Smooth muscle cell (in vitro differentiated cells): ENCODE data around the gene RGS17. TPM values are rescaled to one million over a fixed set of nuclear protein-coding genes. Genes with fewer than 3 reads are reported as not detected.

Source experiments
- DNase-seq: peaks from one replicate; lab custom pipeline; 2025; ENCODE audit not compliant: unreplicated experiment; lab: John Stamatoyannopoulos, UW
- H2AFZ ChIP-seq: fragments of 200-600 bp; sonication (generic); 2 replicates; pipeline ENCODE4 v1.6.0; 2016; ENCODE audit warnings: antibody characterized with exemption, low read depth, mild to moderate bottlenecking
- H3F3A ChIP-seq: fragments of 200-600 bp; sonication (generic); 2 replicates; pipeline ENCODE4 v1.6.0; 2017; ENCODE audit warnings: antibody characterized with exemption, low read depth
- H3K27ac ChIP-seq: fragments of 200-600 bp; sonication (generic); 2 replicates; pipeline ENCODE4 v1.5.1; 2016; ENCODE audit warnings: low read depth, mild to moderate bottlenecking
- H3K27me3 ChIP-seq: fragments of 200-600 bp; sonication (generic); 2 replicates; pipeline ENCODE4 v1.6.1; 2016; ENCODE audit warnings: low read depth, mild to moderate bottlenecking
- H3K36me3 ChIP-seq: fragments of 200-600 bp; sonication (generic); 2 replicates; pipeline ENCODE4 v1.5.1; 2016; ENCODE audit warnings: low read depth
- H3K4me1 ChIP-seq: fragments of 200-600 bp; sonication (generic); 2 replicates; pipeline ENCODE4 v1.5.1; 2016; ENCODE audit warnings: low read depth
- H3K4me2 ChIP-seq: fragments of 200-600 bp; sonication (generic); 2 replicates; pipeline ENCODE4 v1.6.0; 2016; ENCODE audit warnings: mild to moderate bottlenecking
- H3K4me3 ChIP-seq: fragments of 200-600 bp; sonication (generic); 2 replicates; pipeline ENCODE4 v1.5.1; 2016; ENCODE audit warnings: mild to moderate bottlenecking
- H3K79me2 ChIP-seq: fragments of 200-600 bp; sonication (generic); 2 replicates; pipeline ENCODE4 v1.6.0; 2016; ENCODE audit warnings: low read depth, mild to moderate bottlenecking
- H3K9ac ChIP-seq: fragments of 200-600 bp; sonication (generic); 2 replicates; pipeline ENCODE4 v1.6.0; 2016; ENCODE audit warnings: low read depth
- H3K9me3 ChIP-seq: fragments of 200-600 bp; sonication (generic); replicated peaks from 2 replicates; pipeline ENCODE4 v1.5.1; 2016; ENCODE audit warnings: low read depth
- H4K20me1 ChIP-seq: fragments of 200-600 bp; sonication (generic); 2 replicates; pipeline ENCODE4 v1.6.0; 2016; ENCODE audit warnings: low read depth
- WGBS: methylation state at CpG from one replicate; pipeline ENCODE4 v1.1.7; 2016; ENCODE audit warnings: low lambda C conversion rate; 5-methylcytosine and 5-hydroxymethylcytosine counted together
- polyA plus RNA-seq: library from polyadenylated mRNA; unstranded; fragments of >200 nt; fragmentation: Nextera tagmentation; extraction: Ambion mirVana; gene quantifications from 2 replicates; pipeline ENCODE4 v1.2.1, GENCODE V29; 2016
- total RNA-seq: library from RNA; depleted of rRNA; stranded (reverse); fragments of >200 nt; gene quantifications from 2 replicates; pipeline ENCODE4 v1.2.3, GENCODE V29; 2014
- TF ChIP-seq, protein P1 (sequence below): fragments of 200-600 bp; sonication (generic); IDR thresholded peaks from 2 replicates; pipeline ENCODE4 v1.5.1; 2017; ENCODE audit warnings: borderline replicate concordance, mild to moderate bottlenecking, antibody characterized with exemption; ENCODE audit not compliant: insufficient read depth, poor library complexity, severe bottlenecking

The RGS17 gene
- total and polyA plus RNA-seq, 2 experiments from 2014 or later, result 1.7 to 2.7 TPM

- H2AFZ ChIP-seq, result no peak overlapping the region
- H3K27ac ChIP-seq, result no peak overlapping the region
- peak overlapping the region; percentile 42 for H3K4me2 ChIP-seq
- no peaks in the 10 kb centered on the region for H3K79me2 ChIP-seq
- TF ChIP-seq, protein P1, sequence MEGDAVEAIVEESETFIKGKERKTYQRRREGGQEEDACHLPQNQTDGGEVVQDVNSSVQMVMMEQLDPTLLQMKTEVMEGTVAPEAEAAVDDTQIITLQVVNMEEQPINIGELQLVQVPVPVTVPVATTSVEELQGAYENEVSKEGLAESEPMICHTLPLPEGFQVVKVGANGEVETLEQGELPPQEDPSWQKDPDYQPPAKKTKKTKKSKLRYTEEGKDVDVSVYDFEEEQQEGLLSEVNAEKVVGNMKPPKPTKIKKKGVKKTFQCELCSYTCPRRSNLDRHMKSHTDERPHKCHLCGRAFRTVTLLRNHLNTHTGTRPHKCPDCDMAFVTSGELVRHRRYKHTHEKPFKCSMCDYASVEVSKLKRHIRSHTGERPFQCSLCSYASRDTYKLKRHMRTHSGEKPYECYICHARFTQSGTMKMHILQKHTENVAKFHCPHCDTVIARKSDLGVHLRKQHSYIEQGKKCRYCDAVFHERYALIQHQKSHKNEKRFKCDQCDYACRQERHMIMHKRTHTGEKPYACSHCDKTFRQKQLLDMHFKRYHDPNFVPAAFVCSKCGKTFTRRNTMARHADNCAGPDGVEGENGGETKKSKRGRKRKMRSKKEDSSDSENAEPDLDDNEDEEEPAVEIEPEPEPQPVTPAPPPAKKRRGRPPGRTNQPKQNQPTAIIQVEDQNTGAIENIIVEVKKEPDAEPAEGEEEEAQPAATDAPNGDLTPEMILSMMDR, result no peak
- no peaks in the 10 kb centered on the region for H3K4me1 ChIP-seq
- no peaks in the 10 kb centered on the region for H3K36me3 ChIP-seq
- DNase-seq, result no peak
- no peaks in the 10 kb centered on the region for H3K9me3 ChIP-seq
- H4K20me1 ChIP-seq, result no peaks in the 10 kb centered on the region
- no peak overlapping the region for H3K4me3 ChIP-seq
- 86% methylated on average over 6 of the region's 6 CpGs for WGBS
- H3K9ac ChIP-seq, result no peak overlapping the region
- no peaks in the 10 kb centered on the region for H3K27me3 ChIP-seq
- H3F3A ChIP-seq, result peaks cover 6% of the 10 kb centered on the region
Measured at GRCh38 chr6:153012856-153013255, 118.2 kb downstream of the RGS17 start.

DNA sequence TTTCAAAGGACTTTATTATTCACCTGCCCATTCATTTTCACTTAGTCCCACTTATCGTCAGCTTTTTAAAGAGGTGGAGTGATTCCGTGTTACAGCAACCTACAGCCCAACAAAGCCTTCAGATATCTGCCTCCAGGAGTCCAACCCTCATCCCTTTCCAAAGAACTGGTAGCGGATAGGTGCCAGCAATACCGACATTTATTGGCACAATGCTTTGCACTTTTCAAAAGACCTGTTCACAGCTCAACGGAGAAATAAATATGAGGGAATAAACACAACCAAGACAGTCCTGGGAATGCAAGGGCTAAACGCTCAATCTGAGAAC lies 127.8 kb downstream of the RGS17 start:
- no peaks in the 10 kb centered on the region for H3F3A ChIP-seq
- peaks cover 38% of the 10 kb centered on the region for H4K20me1 ChIP-seq
- H3K27ac ChIP-seq, result peak overlapping the region; percentile 65
- no peaks in the 10 kb centered on the region for H3K27me3 ChIP-seq
- TF ChIP-seq, protein P1, result no peak
- H3K36me3 ChIP-seq, result peaks cover 6% of the 10 kb centered on the region
- H2AFZ ChIP-seq, result peak overlapping the region; percentile 87
- H3K9ac ChIP-seq, result peak overlapping the region; percentile 92
- H3K79me2 ChIP-seq, result peaks cover 56% of the 10 kb centered on the region
- H3K4me1 ChIP-seq, result peaks cover 30% of the 10 kb centered on the region
- WGBS, result 1% methylated on average over 6 of the region's 6 CpGs
- no peak for DNase-seq
- H3K4me2 ChIP-seq, result peak overlapping the region; percentile 100
- H3K9me3 ChIP-seq, result no peaks in the 10 kb centered on the region
- H3K4me3 ChIP-seq, result peak overlapping the region; percentile 99

DNA sequence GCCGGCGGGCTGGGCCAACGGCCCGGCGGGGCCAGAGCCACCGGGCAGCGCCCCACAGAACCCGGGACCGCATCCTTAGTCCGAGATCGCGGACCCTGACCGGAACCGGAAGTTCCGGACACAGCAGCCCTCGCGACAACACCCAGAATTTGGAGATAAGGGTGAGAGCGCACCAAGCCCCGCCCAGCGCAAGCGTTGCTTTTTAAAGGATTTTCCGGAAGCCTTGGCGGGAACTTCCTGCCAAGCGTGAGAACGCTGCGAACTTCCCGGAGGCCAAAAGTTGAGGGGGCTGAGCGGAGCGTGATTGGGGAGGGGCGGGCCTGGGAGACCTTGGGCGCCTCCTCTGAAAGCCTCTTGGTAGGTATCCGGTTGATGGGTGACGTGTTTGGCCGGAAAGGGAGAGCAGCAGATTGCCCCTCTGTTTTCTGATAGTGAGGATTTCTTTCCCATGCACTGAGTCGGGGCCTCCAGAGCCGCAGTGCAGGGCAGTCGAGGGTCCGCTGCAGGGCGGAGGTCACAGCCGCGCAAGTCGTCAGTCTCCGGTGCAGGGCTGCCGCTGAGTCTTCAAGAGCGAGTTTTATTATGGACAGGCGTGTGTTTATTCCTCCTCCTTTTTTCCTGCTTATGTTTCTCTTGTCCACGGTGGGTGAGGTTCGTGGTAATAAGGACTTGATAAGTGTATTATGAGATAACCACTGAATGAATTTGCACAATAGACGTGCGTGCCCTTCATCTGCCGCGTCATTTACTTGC lies 128.3 kb downstream of the RGS17 start, which contains the start of gene MTRF1L:
Gene MTRF1L (minus strand): TSS at position 97 of the 753 bp plus-strand sequence. CDS start 24 bp downstream, at position 73.
- whole genome bisulfite sequencing, result 1% methylated on average over 50 of the region's 52 CpGs
- H3K79me2 ChIP-seq, result peaks cover 61% of the 10 kb centered on the region

More for the DNA sequence above, 128.3 kb downstream of the RGS17 start, which contains the start of gene MTRF1L:
- Histone ChIP-seq H3K27me3 (no peaks in the 10 kb centered on the region), H3K27ac (peak within 1 kb of the TSS; percentile 65), H3K4me1 (peaks cover 30% of the 10 kb centered on the region), H4K20me1 (peaks cover 41% of the 10 kb centered on the region), H3K4me2 (peak within 1 kb of the TSS; percentile 100), H3K9me3 (no peaks in the 10 kb centered on the region), H3F3A (no peaks in the 10 kb centered on the region), H3K4me3 (peak within 1 kb of the TSS; percentile 99), H3K9ac (peak within 1 kb of the TSS; percentile 92), H3K36me3 (peaks cover 9% of the 10 kb centered on the region), H2AFZ (peak within 1 kb of the TSS; percentile 87)
- TF ChIP-seq, protein P1, result no peak
- DNase-seq, result peak; percentile 70
